Activated CD4-positive, alpha-beta T cell treated with anti-CD3 and anti-CD28 coated beads, Interleukin-2, amount 50 U/mL, for 48 hours (primary cell): ENCODE results near the gene SMIM45.
"Not testable (repeated sequence)": the region's sequence is repeated elsewhere in the genome, so short reads cannot be mapped to it uniquely, and the experiment has no call there.

Experiments
- DNase-seq, 2 experiments: peaks; one replicate each; pipeline ENCODE4 v3.0.0-alpha.2; 2020

SMIM45 gene

DNA sequence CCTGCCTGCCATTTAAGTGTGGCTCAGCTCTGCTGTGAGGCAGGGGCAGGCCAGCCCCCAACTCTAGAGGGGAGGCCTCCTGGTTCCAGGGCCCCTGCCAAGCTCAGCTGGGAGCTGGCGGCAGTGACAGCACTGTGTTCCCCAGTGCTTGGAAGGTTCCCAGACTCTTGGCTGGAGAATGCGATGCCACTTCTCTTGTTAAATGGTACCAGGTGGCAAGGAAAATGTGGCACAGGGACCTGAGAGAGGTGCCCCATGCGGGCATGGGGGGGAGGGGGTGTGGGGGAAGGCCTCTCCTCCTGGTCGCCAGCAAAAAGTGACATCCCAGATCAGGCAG, 17.0 kb upstream of the SMIM45 start:
- no peak for DNase-seq

GRCh38 chr22:41935509-41935908, 16.4 kb upstream of the SMIM45 start:
- no peak for DNase-seq

GRCh38 chr22:41936894-41937169, 15.1 kb upstream of the SMIM45 start:
- no peak for DNase-seq

DNA sequence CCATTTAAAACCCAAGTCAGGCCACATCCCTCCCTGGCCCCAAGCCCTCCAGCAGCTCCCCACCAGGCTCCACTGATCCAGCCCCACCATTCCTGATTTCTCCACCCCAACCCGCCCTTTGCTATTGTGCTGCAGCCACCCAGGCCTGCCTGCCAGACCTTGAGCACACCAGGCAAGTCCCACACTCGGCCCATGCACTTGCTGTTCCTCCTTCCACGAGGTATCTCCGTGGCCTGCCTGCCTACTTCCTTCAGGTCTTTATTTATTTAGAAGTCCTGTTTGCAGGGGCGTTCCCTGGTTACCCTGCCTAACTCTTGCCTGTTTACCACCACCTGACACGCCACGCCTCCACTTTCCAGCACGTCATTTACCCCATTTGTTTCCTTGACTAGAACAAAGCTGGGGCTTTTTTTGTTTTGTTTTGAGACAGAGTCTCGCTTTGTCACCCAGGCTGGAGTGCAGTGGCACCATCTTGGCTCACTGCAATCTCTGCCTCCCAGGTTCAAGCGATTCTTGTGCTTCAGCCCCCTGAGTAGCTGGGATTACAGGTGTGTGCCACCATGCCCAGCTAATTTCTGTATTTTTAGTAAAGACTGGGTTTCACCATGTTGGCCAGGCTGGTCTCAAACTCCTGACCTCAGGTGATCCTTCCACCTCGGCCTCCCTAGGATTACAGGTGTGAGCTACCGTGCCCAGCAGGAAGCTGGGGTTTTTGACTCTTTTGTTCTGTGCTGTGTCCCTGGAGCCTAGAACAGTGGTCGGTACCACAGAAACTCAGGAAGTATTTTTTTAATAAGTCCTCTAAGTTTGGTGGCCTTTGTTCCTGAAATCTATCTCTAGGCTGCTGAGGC, 11.7 kb upstream of the SMIM45 start:
- peak; percentile 96 to 98 for DNase-seq

GRCh38 chr22:41940832-41941765, 10.9 kb upstream of the SMIM45 start:
- DNase-seq: peak; percentile 84 to 88

GRCh38 chr22:41943661-41944209, 8.2 kb upstream of the SMIM45 start:
- DNase-seq: peak in 1 of 2 experiments; percentile 45

- peak; percentile 97 to 98 for DNase-seq
Measured at GRCh38 chr22:41946629-41947423, 5.1 kb upstream of the SMIM45 start, which contains the start of gene CENPM. CENPM (minus strand) TSS chr22:41947152; CDS start chr22:41947076, 76 bp downstream.

GRCh38 chr22:41947424-41948080, 4.4 kb upstream of the SMIM45 start:
- DNase-seq: no peak

GRCh38 chr22:41948142-41948541, 3.8 kb upstream of the SMIM45 start:
- no peak for DNase-seq

DNA sequence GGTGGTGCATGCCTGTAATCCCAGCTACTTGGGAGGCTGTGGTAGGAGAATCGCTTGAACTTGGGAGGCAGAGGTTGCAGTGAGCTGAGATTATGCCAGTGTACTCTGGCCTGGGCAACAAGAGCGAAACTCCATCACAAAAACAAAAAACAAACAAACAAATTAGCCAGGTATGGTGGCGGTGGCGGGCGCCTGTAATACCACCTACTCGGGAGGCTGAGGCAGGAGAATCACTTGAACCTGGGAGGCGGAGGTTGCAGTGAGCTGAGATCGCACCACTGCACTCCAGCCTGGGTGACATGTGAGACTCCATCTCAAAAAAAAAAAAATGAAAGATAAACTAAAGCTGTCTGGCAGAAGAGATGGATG, 3.0 kb upstream of the SMIM45 start:
- DNase-seq: not testable (repeated sequence)

GRCh38 chr22:41949297-41949965, 2.5 kb upstream of the SMIM45 start:
- DNase-seq: no peak

DNA sequence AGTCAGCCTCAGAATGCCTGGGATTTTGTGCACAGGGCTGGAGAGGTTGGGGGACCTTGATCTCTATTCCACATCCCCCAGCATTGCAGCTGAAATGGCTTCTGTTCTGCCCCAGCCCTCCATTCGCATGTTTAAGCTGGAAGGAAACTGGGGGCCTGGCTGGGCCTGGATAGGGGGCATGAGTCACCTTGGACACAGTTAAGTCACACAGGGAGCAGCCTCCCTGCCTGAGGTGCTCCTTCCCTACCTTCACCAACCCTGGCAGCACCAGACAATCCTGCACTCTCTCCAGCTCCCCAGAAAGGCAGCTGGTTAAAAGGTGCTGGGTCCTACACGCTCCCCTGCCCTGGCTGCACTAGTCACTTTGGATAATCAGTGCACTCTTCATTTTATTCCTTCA, 763 bp downstream of the SMIM45 start:
- no peak for DNase-seq

DNA sequence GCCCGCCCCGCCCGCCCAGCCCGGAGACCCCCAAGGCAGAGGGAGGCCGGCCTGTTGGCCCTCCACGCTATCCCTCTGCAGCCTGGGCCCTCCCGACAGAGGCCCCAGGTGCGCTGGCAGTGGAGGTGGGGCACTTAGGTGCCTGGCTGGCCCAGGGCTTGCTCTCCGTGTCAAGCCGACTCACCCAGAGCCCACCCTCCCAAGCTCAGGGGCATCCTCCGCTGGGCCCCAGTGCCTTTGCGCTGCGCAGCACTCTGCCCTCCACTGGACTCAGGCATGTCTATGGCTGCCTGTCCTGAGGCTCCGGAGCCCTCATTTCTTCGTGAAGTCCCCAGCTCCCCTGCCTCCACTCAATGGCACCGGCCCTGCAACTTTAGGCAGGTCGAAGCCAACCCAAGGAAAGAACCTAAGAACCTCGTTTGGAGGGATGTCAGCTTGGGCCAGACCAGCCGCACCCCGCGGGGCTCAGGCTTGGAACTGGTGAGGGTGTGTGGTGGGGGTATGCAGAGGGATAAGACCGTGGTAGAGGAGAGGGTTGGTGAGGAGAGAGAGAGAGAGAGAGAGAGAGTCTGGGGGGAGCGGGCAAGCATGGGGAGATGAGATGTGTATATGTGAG, 6.1 kb downstream of the SMIM45 start:
- no peak for DNase-seq

- no peak for DNase-seq
Measured at GRCh38 chr22:41963453-41964111, 11.6 kb downstream of the SMIM45 start.

DNA sequence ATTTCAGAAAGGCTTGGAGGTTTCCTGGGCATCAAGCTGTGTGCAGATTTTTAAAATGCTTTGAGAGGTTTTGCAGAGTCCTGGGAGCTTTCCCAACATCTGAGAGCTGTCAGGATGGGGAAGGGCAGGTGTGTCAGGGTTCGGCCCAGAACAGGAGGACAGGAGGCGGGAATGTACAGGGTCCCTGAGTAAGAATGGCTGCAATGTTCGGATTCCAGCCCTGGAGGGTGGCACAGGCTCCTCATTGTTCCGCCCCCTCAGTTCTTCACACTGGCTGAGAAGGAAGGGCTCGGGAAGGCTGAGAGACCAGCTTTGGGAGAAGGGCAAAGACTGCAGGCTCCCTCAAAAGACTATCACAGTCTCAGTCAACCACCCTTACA, 12.2 kb downstream of the SMIM45 start:
- no peak for DNase-seq

- DNase-seq: no peak
Measured at GRCh38 chr22:41966225-41966606, 14.3 kb downstream of the SMIM45 start.

- peak; percentile 31 to 48 for DNase-seq
Measured at GRCh38 chr22:41966607-41967240, 14.8 kb downstream of the SMIM45 start.

DNA sequence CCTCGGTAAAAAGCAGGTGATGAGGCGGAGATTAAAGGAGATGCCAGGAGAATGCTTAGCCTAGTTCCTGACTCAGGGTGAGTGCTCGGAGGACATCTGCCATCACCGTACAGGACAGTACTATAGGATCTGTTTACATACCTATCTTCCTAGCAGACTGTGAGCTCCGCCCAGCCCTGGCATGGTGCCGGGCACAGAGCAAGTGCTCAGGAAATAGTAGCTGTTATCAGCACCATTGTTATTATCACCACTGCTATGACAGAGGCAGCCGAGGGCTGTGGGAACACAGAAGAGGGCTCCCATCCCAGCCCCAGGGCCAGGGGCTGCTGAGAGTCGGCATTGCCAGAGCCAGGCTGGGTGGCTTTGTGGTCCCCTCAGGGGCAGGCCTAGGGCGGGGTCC, 16.7 kb downstream of the SMIM45 start:
- DNase-seq: no peak

GRCh38 chr22:41969110-41969646, 17.2 kb downstream of the SMIM45 start, which contains the start of gene SEPTIN3:
SEPTIN3 (plus strand) TSS chr22:41969443; CDS start chr22:41971493, 2,050 bp downstream.
- DNase-seq: no peak

DNA sequence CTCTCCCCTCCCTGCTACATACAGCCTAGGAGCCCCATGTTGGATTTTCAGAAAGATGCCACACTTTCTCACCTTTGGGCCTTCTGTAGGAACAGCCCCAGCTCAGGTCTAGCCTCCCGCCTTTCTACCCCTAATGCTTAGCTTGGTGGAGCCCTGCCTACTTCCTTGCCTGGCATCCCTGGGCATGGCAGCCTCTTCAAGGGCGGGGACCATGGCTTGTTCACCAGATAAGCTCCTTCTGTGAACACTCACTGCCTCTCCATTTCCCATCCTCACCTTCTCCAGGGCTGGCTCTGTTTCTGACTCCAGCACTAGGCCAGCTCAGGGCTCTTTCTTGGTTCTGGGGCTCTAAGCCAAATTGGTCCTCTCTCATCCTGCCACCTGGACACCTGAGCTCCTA, 18.7 kb downstream of the SMIM45 start:
- DNase-seq: no peak
